Neural cell (in vitro differentiated cells): ENCODE data around the gene CYP46A1.

Experiments
- MXI1 ChIP-seq: fragments of 450-650 bp; conservative IDR thresholded peaks from 2 replicates; pipeline ENCODE4 v1.6.1; 2014; ENCODE audit warnings: antibody characterized with exemption, mild to moderate bottlenecking; ENCODE audit not compliant: poor library complexity, severe bottlenecking
- TF ChIP-seq, protein P1 (sequence below): fragments of 450-650 bp; IDR thresholded peaks from 2 replicates; pipeline ENCODE4 v1.5.1; 2014; ENCODE audit warnings: antibody characterized with exemption, mild to moderate bottlenecking, moderate library complexity; ENCODE audit not compliant: poor library complexity, severe bottlenecking

DNA sequence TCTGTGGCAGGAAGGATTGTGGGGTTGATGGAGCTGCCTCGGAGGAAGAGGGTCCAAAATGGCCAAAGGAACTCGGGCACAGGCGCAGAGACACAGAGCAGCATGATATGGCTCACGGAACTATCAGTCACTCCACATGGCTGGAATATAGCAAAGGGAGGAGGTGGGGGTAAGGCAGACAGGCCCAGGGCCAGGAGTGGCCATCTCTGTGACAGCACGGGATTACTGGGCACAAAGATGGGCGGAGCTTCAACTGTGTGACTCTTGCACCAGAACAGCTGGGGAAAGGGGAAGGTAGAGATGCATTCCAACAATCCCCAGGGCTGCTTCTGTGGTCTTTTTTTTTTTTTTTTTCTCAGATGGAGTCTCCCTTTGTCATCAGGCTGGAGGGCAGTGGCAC is 84.3 kb downstream of the CYP46A1 start:
- no peak for TF ChIP-seq MXI1
- TF ChIP-seq, protein P1, sequence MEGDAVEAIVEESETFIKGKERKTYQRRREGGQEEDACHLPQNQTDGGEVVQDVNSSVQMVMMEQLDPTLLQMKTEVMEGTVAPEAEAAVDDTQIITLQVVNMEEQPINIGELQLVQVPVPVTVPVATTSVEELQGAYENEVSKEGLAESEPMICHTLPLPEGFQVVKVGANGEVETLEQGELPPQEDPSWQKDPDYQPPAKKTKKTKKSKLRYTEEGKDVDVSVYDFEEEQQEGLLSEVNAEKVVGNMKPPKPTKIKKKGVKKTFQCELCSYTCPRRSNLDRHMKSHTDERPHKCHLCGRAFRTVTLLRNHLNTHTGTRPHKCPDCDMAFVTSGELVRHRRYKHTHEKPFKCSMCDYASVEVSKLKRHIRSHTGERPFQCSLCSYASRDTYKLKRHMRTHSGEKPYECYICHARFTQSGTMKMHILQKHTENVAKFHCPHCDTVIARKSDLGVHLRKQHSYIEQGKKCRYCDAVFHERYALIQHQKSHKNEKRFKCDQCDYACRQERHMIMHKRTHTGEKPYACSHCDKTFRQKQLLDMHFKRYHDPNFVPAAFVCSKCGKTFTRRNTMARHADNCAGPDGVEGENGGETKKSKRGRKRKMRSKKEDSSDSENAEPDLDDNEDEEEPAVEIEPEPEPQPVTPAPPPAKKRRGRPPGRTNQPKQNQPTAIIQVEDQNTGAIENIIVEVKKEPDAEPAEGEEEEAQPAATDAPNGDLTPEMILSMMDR: no peak
